Endothelial cell of umbilical vein (primary cell): Measurements from ENCODE around the gene CFL1. TPM values are rescaled to one million over a fixed set of nuclear protein-coding genes. Genes with fewer than 3 reads are reported as not detected.

Experiments used
- BruUV-seq: library from RNA; stranded (reverse); fragments of 400-500 nt; replicated peaks from 2 replicates; lab custom pipeline; 2021; lab: Mats Ljungman, UMichigan
- CTCF ChIA-PET: fragments of 300-600, 350-600 bp; sonication (Branson Sonifier 250); formaldehyde crosslinking; loops from one replicate; lab custom pipeline; 2021; ENCODE audit warnings: antibody characterized with exemption, inconsistent platforms; lab: Charles Lee
- POLR2A ChIA-PET: fragments of 300-600, 350-600 bp; sonication (Branson Sonifier 250); formaldehyde crosslinking; loops from one replicate; lab custom pipeline; 2021; ENCODE audit warnings: antibody characterized with exemption, inconsistent platforms; lab: Charles Lee
- DNase-seq: peaks from one replicate; pipeline ENCODE4 v3.0.0-alpha.2; 2011; ENCODE audit warnings: low read depth, low spot score
- FAIRE-seq: peaks from 2 replicates; lab custom pipeline; 2011; peaks lifted over from hg19 to GRCh38; lab: Jason Lieb, UNC
- H2AFZ ChIP-seq: 2 replicates; pipeline ENCODE4 v1.6.0; 2012; ENCODE audit warnings: low read depth, low read length, control low read depth, inconsistent platforms
- H3K27ac ChIP-seq: 2 replicates; pipeline ENCODE4 v1.5.1; 2011; ENCODE audit warnings: low read depth, mild to moderate bottlenecking, control low read depth, low read length, moderate library complexity; ENCODE audit not compliant: insufficient read depth
- H3K27me3 ChIP-seq, 2 experiments: 2 replicates each; pipeline versions ENCODE4 v1.6.0 to v1.6.1; 2011; ENCODE audit warnings: low read length in 2 of 2, mixed read lengths in 1 of 2; ENCODE audit not compliant: control insufficient read depth in 2 of 2, insufficient read depth in 2 of 2
- H3K36me3 ChIP-seq, 2 experiments: 2 replicates in 1 of 2; 3 replicates in 1 of 2; pipeline ENCODE4 v1.5.1; 2011; ENCODE audit warnings: low read length in 2 of 2, mild to moderate bottlenecking in 1 of 2, moderate library complexity in 1 of 2; ENCODE audit not compliant: control insufficient read depth in 2 of 2, insufficient read depth in 2 of 2; ENCODE audit errors: extremely low read depth in 1 of 2
- H3K4me1 ChIP-seq: 3 replicates; pipeline ENCODE4 v1.5.1; 2011; ENCODE audit warnings: mild to moderate bottlenecking, low read length; ENCODE audit not compliant: control insufficient read depth, insufficient read depth; ENCODE audit errors: extremely low read depth
- H3K4me2 ChIP-seq: 2 replicates; pipeline ENCODE4 v1.6.1; 2011; ENCODE audit warnings: low read length, control low read depth, mixed read lengths; ENCODE audit not compliant: insufficient read depth
- H3K4me3 ChIP-seq, 3 experiments: fragments of 200-600 bp in 1 of 3; sonication (generic), shearing (Covaris generic) in 1 of 3; replicated peaks in 1 of 3; 2 replicates each; pipeline ENCODE4 v1.5.1; 2011 to 2016; ENCODE audit warnings: control low read depth in 3 of 3, low read length in 3 of 3, mild to moderate bottlenecking in 2 of 3, inconsistent platforms in 1 of 3, low read depth in 1 of 3, moderate library complexity in 1 of 3; ENCODE audit not compliant: insufficient read depth in 1 of 3
- H3K79me2 ChIP-seq: 2 replicates; pipeline ENCODE4 v1.6.0; 2012; ENCODE audit warnings: low read length, inconsistent platforms; ENCODE audit not compliant: control insufficient read depth, insufficient read depth
- H3K9ac ChIP-seq: replicated peaks from 2 replicates; pipeline ENCODE3; 2011; ENCODE audit warnings: low read length, control low read depth; ENCODE audit not compliant: insufficient read depth; ENCODE audit errors: extremely low read depth
- H3K9me1 ChIP-seq: replicated peaks from 3 replicates; pipeline ENCODE4 v1.6.0; 2011; ENCODE audit warnings: mild to moderate bottlenecking, low read length; ENCODE audit not compliant: control insufficient read depth, insufficient read depth; ENCODE audit errors: extremely low read depth
- H3K9me3 ChIP-seq: replicated peaks from 2 replicates; pipeline ENCODE4 v1.5.1; 2012; ENCODE audit warnings: low read length, inconsistent platforms; ENCODE audit not compliant: control insufficient read depth, insufficient read depth
- H4K20me1 ChIP-seq: replicated peaks from 2 replicates; pipeline ENCODE3; 2011; ENCODE audit warnings: mild to moderate bottlenecking, low read length; ENCODE audit not compliant: control insufficient read depth, insufficient read depth; ENCODE audit errors: extremely low read depth
- CTCF ChIP-seq, 2 donors: IDR thresholded peaks; 1 replicate in 1 of 2; 2 replicates in 1 of 2; pipeline ENCODE4 v1.5.1; 2011; ENCODE audit warnings: low read length in 2 of 2, mild to moderate bottlenecking in 2 of 2, moderate library complexity in 2 of 2, control low read depth in 1 of 2, inconsistent platforms in 1 of 2, low read depth in 1 of 2; ENCODE audit not compliant: insufficient read depth in 1 of 2; ENCODE audit errors: extremely low read depth in 1 of 2
- EZH2 ChIP-seq: IDR thresholded peaks from 2 replicates; pipeline ENCODE4 v1.6.1; 2012; ENCODE audit warnings: borderline replicate concordance, low read depth, mild to moderate bottlenecking, moderate library complexity, low read length, inconsistent platforms; ENCODE audit not compliant: severe bottlenecking
- FOS ChIP-seq: IDR thresholded peaks from 2 replicates; pipeline ENCODE4 v1.6.1; 2011; ENCODE audit warnings: mild to moderate bottlenecking, low read length, moderate library complexity, borderline replicate concordance; ENCODE audit not compliant: insufficient read depth
- GATA2 ChIP-seq: IDR thresholded peaks from 2 replicates; pipeline ENCODE4 v1.7.0; 2011; ENCODE audit warnings: low read depth, mild to moderate bottlenecking, moderate library complexity, mixed read lengths, low read length; ENCODE audit not compliant: insufficient read length, insufficient read depth
- JUN ChIP-seq: IDR thresholded peaks from 2 replicates; pipeline ENCODE4 v1.6.1; 2011; ENCODE audit warnings: borderline replicate concordance, low read depth; ENCODE audit not compliant: insufficient read length, insufficient read depth
- MAX ChIP-seq: IDR thresholded peaks from 2 replicates; pipeline ENCODE4 v1.6.1; 2011; ENCODE audit not compliant: insufficient read depth, insufficient read length
- MYC ChIP-seq: IDR thresholded peaks from one replicate; pipeline ENCODE4 v1.6.1; 2011; ENCODE audit warnings: mild to moderate bottlenecking, low read depth, low read length
- POLR2A ChIP-seq: IDR thresholded peaks from 2 replicates; pipeline ENCODE4 v1.6.1; 2012; ENCODE audit warnings: low read depth, mild to moderate bottlenecking, control low read depth, low read length
- POLR2AphosphoS5 ChIP-seq: IDR thresholded peaks from 2 replicates; pipeline ENCODE4 v1.6.1; 2012; ENCODE audit warnings: low read depth, mild to moderate bottlenecking, control low read depth, low read length, moderate library complexity; ENCODE audit not compliant: insufficient read depth
- dilution Hi-C: fragments of 300-500 bp; cut with MboI; formaldehyde crosslinking; loops from one replicate; pipeline ENCODE4 v1.15.0; 2019; ENCODE audit warnings: low sequenced_read_pairs; ENCODE audit not compliant: extremely low pct_ligation_motif_present
- intact Hi-C: fragments of 100-400 bp; cut with micrococcal nuclease; formaldehyde crosslinking; loops from one replicate; pipeline ENCODE4 v1.10.0; 2022
- polyA plus RNA-seq, 4 experiments: library from polyadenylated mRNA; depleted of rRNA in 3 of 4; stranded (reverse) in 3 of 4; unstranded in 1 of 4; fragments of >200 nt; gene quantifications; 2 replicates each; pipeline versions ENCODE4 v1.2.1 to v1.2.3, GENCODE V29; 2011 to 2012; ENCODE audit warnings: missing spikeins in 1 of 4
- total RNA-seq: library from RNA; stranded (reverse); gene quantifications from 2 replicates; pipeline ENCODE4 v1.2.3, GENCODE V29; 2021

CFL1 gene
- total and polyA plus RNA-seq, 2 donors (not counting 3 experiments of a cell fraction or from before 2014, with no cell fraction given), result 1,844 to 2,403 TPM

GRCh38 chr11:65822776-65823528, 35.0 kb downstream of the CFL1 start:
- Histone ChIP-seq H4K20me1 (no peaks in the 10 kb centered on the region), H3K9ac (no peak overlapping the region), H3K4me1 (no peaks in the 10 kb centered on the region), H3K4me3 (no peak overlapping the region), H3K36me3 (no peaks in the 10 kb centered on the region), H3K9me1 (no peaks in the 10 kb centered on the region), H3K9me3 (no peaks in the 10 kb centered on the region), H2AFZ (no peak overlapping the region), H3K79me2 (no peaks in the 10 kb centered on the region), H3K27me3 (peaks cover 0 to 2% of the 10 kb centered on the region in 2 experiments), H3K27ac (no peak overlapping the region), H3K4me2 (no peak overlapping the region)
- FAIRE-seq (no peak), DNase-seq (no peak)
- intact Hi-C loops (no loop called here), dilution Hi-C loops (no loop called here)
- TF ChIP-seq MAX (no peak), CTCF (IDR thresholded peaks at IDR 0.05; ENCODE audit: extremely low read depth in 1 of 2, insufficient read depth in 1 of 2, low read depth in 1 of 2, low read length in 2 of 2) (no peak), POLR2A (no peak), POLR2AphosphoS5 (no peak), FOS (no peak), EZH2 (no peak), JUN (no peak), MYC (no peak), GATA2 (no peak)
- BruUV-seq, result no TSS peak
- POLR2A ChIA-PET, result no interaction called here
- CTCF ChIA-PET, result interaction anchor here (0.7 to 2.9 kb wide), 5 partner anchors 37 to 222 kb away, joined by 3 to 10 read pairs (median 7); no protein-coding TSS in a partner anchor
